ENCODE results near the gene DUSP6.

DUSP6 gene

DNA sequence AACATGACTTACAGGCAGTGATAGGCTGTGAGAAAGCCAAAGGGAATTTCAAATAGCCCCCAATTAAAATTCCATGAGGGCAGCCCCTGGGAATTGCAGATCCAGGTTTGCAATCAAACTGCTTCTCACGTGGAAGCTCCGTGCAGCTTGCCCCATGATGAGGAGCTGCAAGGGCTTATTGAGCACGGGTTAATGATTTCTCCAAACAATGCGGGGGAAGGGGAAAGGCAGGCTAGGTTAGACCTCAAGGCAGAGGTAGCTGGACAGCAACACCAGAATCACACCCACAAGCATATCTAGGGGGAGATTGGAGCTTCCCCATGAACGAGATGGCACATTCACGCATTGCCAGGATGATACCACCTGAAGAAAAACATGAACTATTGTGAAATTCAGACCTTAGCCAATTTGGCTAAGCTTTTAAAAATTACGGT lies 5.0 kb upstream of the DUSP6 start:
- H3K27ac ChIP-seq, result no peak overlapping the region
- H3K9ac ChIP-seq (ENCODE audit: insufficient read length), result no peak overlapping the region
- no peaks in the 10 kb centered on the region for H3K9me3 ChIP-seq (ENCODE audit: low read depth, low read length)
- DNase-seq (ENCODE audit: low read depth, low spot score), result no peak
- H3K36me3 ChIP-seq (ENCODE audit: insufficient read depth, low read length), result no peaks in the 10 kb centered on the region
- H3K4me3 ChIP-seq, result peak overlapping the region; percentile 43; the same call in 1 of the 2 replicates
- TF ChIP-seq EZH2 (IDR thresholded peaks at IDR 0.05), result no peak
- TF ChIP-seq FOXP2 (optimal IDR thresholded peaks at IDR 0.05; ENCODE audit: control extremely low read depth, extremely low read length, insufficient read depth), result no peak
- TF ChIP-seq POLR2AphosphoS5 (IDR thresholded peaks at IDR 0.05; ENCODE audit: borderline replicate concordance, low read depth, low read length), result no peak

DNA sequence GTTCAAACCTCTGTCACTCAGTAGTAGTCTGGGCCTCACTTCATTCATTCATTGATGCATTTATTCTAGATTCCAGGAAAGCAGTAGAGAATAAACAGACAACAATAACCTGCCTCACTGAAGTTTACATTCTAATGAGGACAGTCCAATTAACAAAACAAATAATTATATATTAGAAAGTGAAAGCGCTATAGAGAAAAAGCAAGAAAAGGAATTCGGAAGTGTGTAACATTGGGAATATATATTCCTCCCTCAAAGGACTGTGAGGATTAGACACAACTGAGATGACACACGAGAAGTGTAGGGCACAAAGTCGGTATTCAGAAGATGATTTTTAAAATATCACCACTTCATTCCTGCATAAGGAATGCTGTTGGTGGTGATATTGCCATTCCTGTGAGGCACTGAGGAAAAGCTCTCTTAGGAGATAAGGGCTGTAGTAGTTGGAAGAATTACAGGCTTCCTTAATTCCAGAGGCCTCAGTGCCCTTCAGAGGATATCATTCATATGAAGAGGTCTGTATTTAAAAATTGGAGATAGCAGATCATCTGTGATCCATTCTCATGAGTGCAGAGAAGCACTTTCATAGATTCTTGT lies 3.9 kb upstream of the DUSP6 start:
- Histone ChIP-seq H3K27ac (no peak overlapping the region), H3K4me3 (no peak overlapping the region), H3K9ac (ENCODE audit: insufficient read length) (no peak overlapping the region), H3K36me3 (ENCODE audit: insufficient read depth, low read length) (no peaks in the 10 kb centered on the region), H3K9me3 (ENCODE audit: low read depth, low read length) (no peaks in the 10 kb centered on the region)
- DNase-seq (ENCODE audit: low read depth, low spot score), result no peak
- TF ChIP-seq POLR2AphosphoS5 (IDR thresholded peaks at IDR 0.05; ENCODE audit: borderline replicate concordance, low read depth, low read length), result no peak
- TF ChIP-seq EZH2 (IDR thresholded peaks at IDR 0.05), result no peak
- no peak for TF ChIP-seq FOXP2 (optimal IDR thresholded peaks at IDR 0.05; ENCODE audit: control extremely low read depth, extremely low read length, insufficient read depth)

DNA sequence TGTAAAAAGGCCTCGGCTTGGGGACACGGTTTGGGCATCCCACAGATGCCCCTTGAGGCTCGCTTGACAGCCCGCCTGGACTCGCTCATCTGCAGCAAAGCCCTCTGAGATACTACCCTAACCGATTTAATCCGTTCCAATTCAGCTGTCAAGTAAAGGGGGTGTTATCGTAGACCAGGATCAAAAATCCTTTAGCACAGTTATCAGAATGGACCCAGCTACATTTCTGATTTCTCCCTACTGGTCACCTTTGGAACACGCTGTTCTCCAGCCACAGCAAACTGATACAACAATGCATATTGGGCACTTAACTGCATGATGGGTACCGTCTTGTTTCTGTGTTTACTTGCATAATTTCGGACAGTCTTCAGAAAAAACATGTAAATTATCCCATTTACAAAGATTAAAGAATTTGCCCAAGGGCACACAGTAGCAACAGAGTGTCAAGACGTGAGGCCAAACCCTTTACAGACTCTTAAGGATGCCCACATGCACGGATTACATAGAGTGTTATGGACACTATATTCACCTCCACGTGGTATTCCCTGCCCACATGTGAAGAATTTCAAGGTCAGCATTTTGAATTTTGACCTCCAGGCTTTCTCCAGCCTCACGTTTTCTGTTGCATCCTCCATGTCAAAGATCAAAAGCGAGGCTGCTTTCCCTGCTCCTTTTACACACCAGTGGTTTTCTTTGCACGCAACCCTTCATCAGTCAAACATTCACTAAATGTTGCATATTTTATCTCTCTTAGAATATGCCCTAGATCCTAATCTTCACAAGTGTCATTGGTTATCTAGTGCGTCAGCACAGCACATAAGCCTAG lies 3.2 kb upstream of the DUSP6 start:
- Histone ChIP-seq H3K4me3 (no peak overlapping the region), H3K36me3 (ENCODE audit: insufficient read depth, low read length) (no peaks in the 10 kb centered on the region), H3K27ac (no peak overlapping the region), H3K9ac (ENCODE audit: insufficient read length) (no peak overlapping the region), H3K9me3 (ENCODE audit: low read depth, low read length) (no peaks in the 10 kb centered on the region)
- no peak for TF ChIP-seq POLR2AphosphoS5 (IDR thresholded peaks at IDR 0.05; ENCODE audit: borderline replicate concordance, low read depth, low read length)
- no peak for DNase-seq (ENCODE audit: low read depth, low spot score)

DNA sequence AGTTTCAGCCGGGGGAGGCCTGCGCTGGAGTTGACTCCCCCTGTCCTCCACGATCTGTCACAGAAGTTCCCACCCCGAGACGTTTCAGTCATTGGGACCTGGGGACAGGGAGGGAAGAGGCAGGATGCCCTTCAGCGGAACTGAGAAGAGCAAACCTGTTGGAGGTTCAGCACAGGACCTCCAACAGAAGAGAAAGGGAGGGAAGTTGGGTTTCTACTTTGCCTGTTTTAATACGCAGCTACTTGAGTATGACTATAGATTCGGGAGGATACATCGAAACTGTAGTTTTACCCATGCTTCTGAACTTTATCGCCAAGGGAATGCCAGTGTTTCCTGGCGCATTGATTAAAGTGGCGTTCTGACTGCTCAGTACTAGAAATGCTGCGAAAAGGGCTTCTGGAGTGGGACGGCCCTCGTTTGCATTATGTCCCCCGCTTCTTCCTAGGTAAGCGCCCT lies 2.3 kb upstream of the DUSP6 start:
- DNase-seq (ENCODE audit: low read depth, low spot score), result no peak
- no peaks in the 10 kb centered on the region for H3K36me3 ChIP-seq (ENCODE audit: insufficient read depth, low read length)
- no peak overlapping the region for H3K4me3 ChIP-seq
- no peak overlapping the region for H3K9ac ChIP-seq (ENCODE audit: insufficient read length)
- no peak overlapping the region for H3K27ac ChIP-seq
- no peaks in the 10 kb centered on the region for H3K9me3 ChIP-seq (ENCODE audit: low read depth, low read length)
- TF ChIP-seq POLR2AphosphoS5 (IDR thresholded peaks at IDR 0.05; ENCODE audit: borderline replicate concordance, low read depth, low read length) (no peak), FOXP2 (optimal IDR thresholded peaks at IDR 0.05; ENCODE audit: control extremely low read depth, extremely low read length, insufficient read depth) (no peak), EZH2 (IDR thresholded peaks at IDR 0.05) (no peak)

DNA sequence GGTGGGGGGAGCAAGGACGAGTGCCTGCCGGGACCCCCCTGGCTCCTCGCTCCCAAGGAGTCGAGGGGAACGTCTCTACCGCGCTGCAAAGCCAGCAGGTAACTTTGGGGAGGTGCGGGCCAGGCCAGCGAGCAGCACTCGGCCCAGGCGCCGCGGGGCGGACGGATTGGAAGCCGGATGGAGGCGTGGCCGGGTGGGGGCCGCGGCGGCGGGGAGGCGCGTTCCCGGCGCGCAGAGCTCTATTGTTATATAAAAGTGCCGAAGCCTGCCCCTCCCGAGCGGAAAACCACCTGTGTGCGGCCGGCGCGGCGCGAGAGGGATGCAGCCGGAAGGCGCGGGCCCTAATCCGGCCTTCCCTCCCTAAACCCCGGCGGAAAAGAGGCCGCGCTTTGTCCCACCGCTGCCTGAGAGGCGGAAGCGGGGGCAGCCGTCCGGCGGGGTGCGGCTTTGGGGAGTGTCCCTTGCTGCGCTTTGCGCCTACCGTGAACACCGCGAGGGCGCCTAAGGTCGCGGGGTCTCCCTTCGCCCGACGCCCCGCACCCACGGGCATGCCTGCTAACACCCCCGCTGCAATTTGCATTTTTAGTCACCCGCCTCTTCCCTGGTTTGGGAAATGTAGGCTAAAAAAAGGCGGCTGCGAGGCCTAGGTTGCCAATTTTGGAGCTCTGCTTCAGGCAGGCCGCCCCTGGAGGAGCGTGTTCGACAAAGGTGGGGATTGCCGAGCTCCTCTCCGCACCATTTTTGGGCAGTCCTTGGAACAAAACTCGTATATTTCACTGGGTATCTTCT lies 1.7 kb upstream of the DUSP6 start:
- H3K4me3 ChIP-seq, result no peak overlapping the region
- DNase-seq (ENCODE audit: low read depth, low spot score), result no peak
- TF ChIP-seq EZH2 (IDR thresholded peaks at IDR 0.05) (no peak), POLR2AphosphoS5 (IDR thresholded peaks at IDR 0.05; ENCODE audit: borderline replicate concordance, low read depth, low read length) (no peak), FOXP2 (optimal IDR thresholded peaks at IDR 0.05; ENCODE audit: control extremely low read depth, extremely low read length, insufficient read depth) (no peak)
- H3K36me3 ChIP-seq (ENCODE audit: insufficient read depth, low read length), result no peaks in the 10 kb centered on the region
- no peaks in the 10 kb centered on the region for H3K9me3 ChIP-seq (ENCODE audit: low read depth, low read length)
- no peak overlapping the region for H3K9ac ChIP-seq (ENCODE audit: insufficient read length)
- no peak overlapping the region for H3K27ac ChIP-seq

DNA sequence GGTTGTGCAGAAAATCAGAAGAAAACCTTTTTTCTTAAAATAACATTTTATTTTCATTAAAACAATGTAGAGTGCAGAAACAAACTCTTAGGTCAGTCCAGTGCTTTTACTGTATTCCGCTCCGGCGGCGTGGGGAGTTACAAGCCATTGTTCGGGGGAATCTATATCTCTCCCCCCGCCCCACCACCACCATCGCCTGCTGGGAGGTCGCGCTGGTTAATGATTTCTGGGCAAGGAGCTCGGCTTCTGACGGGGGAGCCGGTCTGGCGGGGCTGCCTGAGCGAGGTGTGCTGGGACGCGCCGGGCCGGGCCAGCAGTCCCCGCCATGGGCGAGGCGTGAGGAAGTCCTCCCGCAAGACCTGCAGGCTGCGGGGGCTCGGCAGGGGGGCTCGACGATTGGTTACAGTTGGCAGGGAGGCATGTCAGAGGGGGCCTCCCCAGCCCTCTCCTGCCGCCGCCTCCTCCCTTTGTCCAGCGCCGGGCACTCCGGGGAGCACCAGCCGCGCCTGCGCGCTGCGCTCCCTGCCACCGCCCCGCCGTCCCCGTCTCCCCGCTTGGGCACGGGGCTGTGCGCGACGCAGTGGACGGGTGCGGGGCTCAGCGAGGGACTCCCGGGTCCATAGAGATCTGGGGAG lies 1.0 kb upstream of the DUSP6 start:
- Histone ChIP-seq H3K9me3 (ENCODE audit: low read depth, low read length) (no peaks in the 10 kb centered on the region), H3K27ac (no peak overlapping the region), H3K36me3 (ENCODE audit: insufficient read depth, low read length) (no peaks in the 10 kb centered on the region), H3K9ac (ENCODE audit: insufficient read length) (no peak overlapping the region), H3K4me3 (no peak overlapping the region)
- TF ChIP-seq EZH2 (IDR thresholded peaks at IDR 0.05) (no peak), FOXP2 (optimal IDR thresholded peaks at IDR 0.05; ENCODE audit: control extremely low read depth, extremely low read length, insufficient read depth) (no peak), POLR2AphosphoS5 (IDR thresholded peaks at IDR 0.05; ENCODE audit: borderline replicate concordance, low read depth, low read length) (no peak)
- no peak for DNase-seq (ENCODE audit: low read depth, low spot score)

DNA sequence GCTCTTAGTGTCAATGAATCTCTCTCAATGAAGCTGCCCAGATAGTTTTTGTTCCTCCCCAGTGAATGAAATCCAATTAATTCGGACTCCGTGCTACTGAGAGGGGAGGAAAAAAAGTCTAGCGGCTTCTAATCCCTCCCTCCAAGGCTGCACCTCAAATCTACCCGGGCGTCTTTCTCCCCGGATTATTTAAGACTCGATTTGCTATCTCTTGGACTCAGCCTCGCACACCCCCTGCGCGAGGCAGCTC lies 134 bp downstream of the DUSP6 start:
- H3K9ac ChIP-seq (ENCODE audit: insufficient read length), result no peak overlapping the region
- peak overlapping the region; percentile 85 for H3K4me3 ChIP-seq
- H3K9me3 ChIP-seq (ENCODE audit: low read depth, low read length), result no peaks in the 10 kb centered on the region
- no peak overlapping the region for H3K27ac ChIP-seq
- TF ChIP-seq EZH2 (IDR thresholded peaks at IDR 0.05), result no peak
- TF ChIP-seq POLR2AphosphoS5 (IDR thresholded peaks at IDR 0.05; ENCODE audit: borderline replicate concordance, low read depth, low read length), result no peak
- no peak for TF ChIP-seq FOXP2 (optimal IDR thresholded peaks at IDR 0.05; ENCODE audit: control extremely low read depth, extremely low read length, insufficient read depth)
- DNase-seq (ENCODE audit: low read depth, low spot score), result no peak
- H3K36me3 ChIP-seq (ENCODE audit: insufficient read depth, low read length), result no peaks in the 10 kb centered on the region

All from SK-N-MC (cell line).